ENCODE measurements around the gene ANXA5.

DNA sequence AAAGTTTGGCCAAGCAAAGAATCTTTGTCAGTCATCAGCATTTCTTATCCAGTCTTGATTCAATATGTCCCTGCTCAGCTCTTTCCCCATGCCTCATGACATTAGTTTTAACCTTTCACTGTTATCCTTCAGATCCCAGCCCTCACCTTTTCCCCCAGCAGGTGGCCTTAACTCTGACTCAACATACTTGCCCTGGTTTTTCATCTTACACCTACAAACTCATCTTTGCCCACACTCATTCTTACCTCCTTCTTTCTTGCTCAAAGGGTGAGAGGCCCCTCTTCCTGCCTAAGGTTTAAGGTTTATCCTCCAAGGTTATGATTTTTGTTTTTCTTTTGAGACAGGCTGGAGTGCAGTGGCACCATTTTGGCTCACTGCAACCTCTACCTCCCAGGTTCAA is 10.6 kb upstream of the ANXA5 start:
- TF ChIP-seq, protein P1, sequence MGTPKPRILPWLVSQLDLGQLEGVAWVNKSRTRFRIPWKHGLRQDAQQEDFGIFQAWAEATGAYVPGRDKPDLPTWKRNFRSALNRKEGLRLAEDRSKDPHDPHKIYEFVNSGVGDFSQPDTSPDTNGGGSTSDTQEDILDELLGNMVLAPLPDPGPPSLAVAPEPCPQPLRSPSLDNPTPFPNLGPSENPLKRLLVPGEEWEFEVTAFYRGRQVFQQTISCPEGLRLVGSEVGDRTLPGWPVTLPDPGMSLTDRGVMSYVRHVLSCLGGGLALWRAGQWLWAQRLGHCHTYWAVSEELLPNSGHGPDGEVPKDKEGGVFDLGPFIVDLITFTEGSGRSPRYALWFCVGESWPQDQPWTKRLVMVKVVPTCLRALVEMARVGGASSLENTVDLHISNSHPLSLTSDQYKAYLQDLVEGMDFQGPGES (IDR thresholded peaks at IDR 0.05; ENCODE audit: low read depth, low read length), result no peak
- no peak for TF ChIP-seq GABPA (IDR thresholded peaks at IDR 0.05; ENCODE audit: low read depth)
- TF ChIP-seq RFX5 (IDR thresholded peaks at IDR 0.05; ENCODE audit: low read length), result no peak
- TF ChIP-seq, protein P2, sequence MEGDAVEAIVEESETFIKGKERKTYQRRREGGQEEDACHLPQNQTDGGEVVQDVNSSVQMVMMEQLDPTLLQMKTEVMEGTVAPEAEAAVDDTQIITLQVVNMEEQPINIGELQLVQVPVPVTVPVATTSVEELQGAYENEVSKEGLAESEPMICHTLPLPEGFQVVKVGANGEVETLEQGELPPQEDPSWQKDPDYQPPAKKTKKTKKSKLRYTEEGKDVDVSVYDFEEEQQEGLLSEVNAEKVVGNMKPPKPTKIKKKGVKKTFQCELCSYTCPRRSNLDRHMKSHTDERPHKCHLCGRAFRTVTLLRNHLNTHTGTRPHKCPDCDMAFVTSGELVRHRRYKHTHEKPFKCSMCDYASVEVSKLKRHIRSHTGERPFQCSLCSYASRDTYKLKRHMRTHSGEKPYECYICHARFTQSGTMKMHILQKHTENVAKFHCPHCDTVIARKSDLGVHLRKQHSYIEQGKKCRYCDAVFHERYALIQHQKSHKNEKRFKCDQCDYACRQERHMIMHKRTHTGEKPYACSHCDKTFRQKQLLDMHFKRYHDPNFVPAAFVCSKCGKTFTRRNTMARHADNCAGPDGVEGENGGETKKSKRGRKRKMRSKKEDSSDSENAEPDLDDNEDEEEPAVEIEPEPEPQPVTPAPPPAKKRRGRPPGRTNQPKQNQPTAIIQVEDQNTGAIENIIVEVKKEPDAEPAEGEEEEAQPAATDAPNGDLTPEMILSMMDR (IDR thresholded peaks at IDR 0.05), result no peak
- no peak for TF ChIP-seq MXI1 (IDR thresholded peaks at IDR 0.05; ENCODE audit: low read depth, low read length)
- no peak for TF ChIP-seq RAD21 (IDR thresholded peaks at IDR 0.05; ENCODE audit: low read length)
- no peak for TF ChIP-seq EZH2phosphoT487 (IDR thresholded peaks at IDR 0.05; ENCODE audit: borderline replicate concordance, low read depth)
- TF ChIP-seq TAF1 (IDR thresholded peaks at IDR 0.05; ENCODE audit: borderline replicate concordance, low read depth, low read length), result no peak
- TF ChIP-seq GATA2 (CRISPR knock-in tag; IDR thresholded peaks at IDR 0.05), result no peak
- no peak for TF ChIP-seq POLR2AphosphoS5 (IDR thresholded peaks at IDR 0.05; ENCODE audit: low read depth, low read length)
